K562 (cell line): ENCODE measurements around the gene IRAG1. TPM values are rescaled to one million over a fixed set of nuclear protein-coding genes. Genes with fewer than 3 reads are reported as not detected.

Experiments
- ATAC-seq: fragments of 200-7000 bp; cut with Tn5 transposase; 3 replicates; pipeline ENCODE4 v1.9.1; 2020; ENCODE audit warnings: moderate library complexity
- BruUV-seq: library from RNA; stranded (reverse); fragments of 400-500 nt; replicated peaks from 2 replicates; lab custom pipeline; 2021; lab: Mats Ljungman, UMichigan
- CTCF ChIA-PET: fragments of 300-600 bp; formaldehyde crosslinking; extraction: SDS; loops from one replicate; lab custom pipeline; 2021; ENCODE audit warnings: low intra/inter-chr PET ratio; lab: Yijun Ruan, JAX
- POLR2A ChIA-PET: fragments of 300-600, 350-650 bp; sonication (Branson Sonifier 250); formaldehyde crosslinking; extraction: SDS; loops from one replicate; lab custom pipeline; 2021; ENCODE audit warnings: antibody characterized with exemption, inconsistent platforms; lab: Yijun Ruan, JAX
- DNase-seq, 4 experiments: peaks; one replicate each; pipeline versions ENCODE4 v3.0.0 to v3.0.0-alpha.2; 2011 to 2018; ENCODE audit warnings: low spot score in 3 of 4, mixed read lengths in 3 of 4; ENCODE audit errors: extremely low read depth in 1 of 4
- FAIRE-seq: peaks from 2 replicates; lab custom pipeline; 2011; peaks lifted over from hg19 to GRCh38; lab: Jason Lieb, UNC
- H2AFZ ChIP-seq: 2 replicates; pipeline ENCODE4 v1.6.0; 2011; ENCODE audit warnings: low read depth, low read length, control low read depth, inconsistent platforms
- H3K27ac ChIP-seq: fragments of 200-600 bp; 3 replicates; pipeline ENCODE4 v1.8.0; 2011; ENCODE audit warnings: low read depth, mild to moderate bottlenecking, control low read depth, inconsistent platforms, low read length, moderate library complexity, mixed read lengths; ENCODE audit errors: extremely low read depth
- H3K27me3 ChIP-seq, 2 experiments: fragments of 300-600 bp in 1 of 2; 2 replicates in 1 of 2; 3 replicates in 1 of 2; pipeline versions ENCODE4 v1.6.0 to v1.8.0; 2011; ENCODE audit warnings: inconsistent platforms in 2 of 2, low read length in 2 of 2, mild to moderate bottlenecking in 1 of 2, mixed read lengths in 1 of 2, moderate library complexity in 1 of 2; ENCODE audit not compliant: control insufficient read depth in 2 of 2, insufficient read depth in 2 of 2
- H3K36me3 ChIP-seq: fragments of 300-600 bp; 3 replicates; pipeline ENCODE4 v1.8.0; 2011; ENCODE audit warnings: mild to moderate bottlenecking, low read length, inconsistent platforms; ENCODE audit not compliant: control insufficient read depth, insufficient read depth
- H3K4me1 ChIP-seq, 2 experiments: fragments of 200-600 bp in 1 of 2; replicated peaks in 1 of 2; 2 replicates in 1 of 2; 3 replicates in 1 of 2; pipeline versions ENCODE4 v1.5.1 to v1.8.0; 2011; ENCODE audit warnings: inconsistent platforms in 2 of 2, low read length in 2 of 2, mild to moderate bottlenecking in 1 of 2, mixed read lengths in 1 of 2, moderate library complexity in 1 of 2; ENCODE audit not compliant: control insufficient read depth in 2 of 2, insufficient read depth in 2 of 2
- H3K4me2 ChIP-seq: 2 replicates; pipeline ENCODE4 v1.6.1; 2011; ENCODE audit warnings: low read length, control low read depth, inconsistent platforms, mixed read lengths; ENCODE audit not compliant: insufficient read depth
- H3K4me3 ChIP-seq: fragments of 200-600 bp; sonication (generic), shearing (Covaris generic); 2 replicates; pipeline ENCODE4 v1.5.1; 2016; ENCODE audit warnings: control low read depth, inconsistent platforms
- H3K79me2 ChIP-seq: fragments of 200-600 bp; 3 replicates; pipeline ENCODE4 v1.8.0; 2011; ENCODE audit warnings: low read length, inconsistent platforms; ENCODE audit not compliant: control insufficient read depth, insufficient read depth
- H3K9ac ChIP-seq, 2 experiments: 2 replicates each; pipeline versions ENCODE4 v1.6.0 to v1.6.1; 2011; ENCODE audit warnings: low read depth in 2 of 2, low read length in 2 of 2, control low read depth in 1 of 2, inconsistent platforms in 1 of 2, mild to moderate bottlenecking in 1 of 2, mixed read lengths in 1 of 2; ENCODE audit not compliant: insufficient read depth in 1 of 2
- H3K9me1 ChIP-seq: one replicate; pipeline ENCODE4 v1.6.0; 2011; ENCODE audit warnings: inconsistent platforms, mild to moderate bottlenecking, low read length, moderate library complexity; ENCODE audit not compliant: control insufficient read depth, insufficient read depth
- H3K9me3 ChIP-seq: replicated peaks from 2 replicates; pipeline ENCODE4 v1.5.1; 2011; ENCODE audit warnings: low read depth, low read length, inconsistent platforms; ENCODE audit not compliant: control insufficient read depth, insufficient read depth
- H4K20me1 ChIP-seq: replicated peaks from 2 replicates; pipeline ENCODE4 v1.6.1; 2011; ENCODE audit warnings: low read length, inconsistent platforms, mixed read lengths; ENCODE audit not compliant: control insufficient read depth, insufficient read depth
- DPF2 ChIP-seq: fragments of 450-650 bp; IDR thresholded peaks from 2 replicates; pipeline ENCODE4 v1.6.1; 2016
- EGR1 ChIP-seq: fragments of 450-650 bp; conservative IDR thresholded peaks from 2 replicates; pipeline ENCODE4 v1.6.1; 2017; ENCODE audit warnings: mild to moderate bottlenecking
- MCM2 ChIP-seq: fragments of 450-650 bp; IDR thresholded peaks from 2 replicates; pipeline ENCODE4 v1.6.1; 2017; ENCODE audit warnings: low read depth, mild to moderate bottlenecking
- NONO ChIP-seq, 2 experiments: fragments of 200-400 bp in 1 of 2; fragments of 450-650 bp in 1 of 2; formaldehyde crosslinking in 1 of 2; IDR thresholded peaks; 2 replicates each; pipeline ENCODE4 v1.6.1; 2017; ENCODE audit warnings: low read depth in 2 of 2, mild to moderate bottlenecking in 2 of 2, moderate library complexity in 2 of 2, low read length in 1 of 2
- RBFOX2 ChIP-seq: fragments of 200-400 bp; formaldehyde crosslinking; IDR thresholded peaks from 2 replicates; pipeline ENCODE4 v1.6.1; 2017; ENCODE audit warnings: low read depth, mild to moderate bottlenecking, low read length, moderate library complexity
- SRSF7 ChIP-seq: fragments of 200-400 bp; formaldehyde crosslinking; optimal IDR thresholded peaks from 2 replicates; pipeline ENCODE3; 2017; ENCODE audit warnings: mild to moderate bottlenecking, low read depth, low read length
- TEAD4 ChIP-seq, 2 experiments: sonication (generic) in 1 of 2; formaldehyde crosslinking in 1 of 2; IDR thresholded peaks; 2 replicates each; pipeline versions ENCODE4 v1.6.1 to v1.8.0; 2012 to 2022; ENCODE audit warnings: borderline replicate concordance in 1 of 2, inconsistent platforms in 1 of 2, low read length in 1 of 2, mild to moderate bottlenecking in 1 of 2, missing genetic modification reagents in 1 of 2
- YY1 ChIP-seq, 3 experiments: IDR thresholded peaks; 2 replicates each; pipeline ENCODE4 v1.6.1; 2011; ENCODE audit warnings: low read length in 2 of 3, mild to moderate bottlenecking in 2 of 3, moderate library complexity in 2 of 3, borderline replicate concordance in 1 of 3, control low read depth in 1 of 3, low read depth in 1 of 3; ENCODE audit not compliant: insufficient read depth in 3 of 3, insufficient replicate concordance in 2 of 3, control insufficient read depth in 1 of 3, insufficient read length in 1 of 3; ENCODE audit errors: extremely low read depth in 1 of 3
- ZBTB34 ChIP-seq: fragments of 250-450 bp; sonication (Bioruptor Pico); IDR thresholded peaks from 2 replicates; pipeline ENCODE4 v1.8.0; 2021; ENCODE audit warnings: mild to moderate bottlenecking, moderate library complexity
- ZNF175 ChIP-seq: fragments of 200-800 bp; sonication (Bioruptor generic); IDR thresholded peaks from 2 replicates; pipeline ENCODE4 v1.6.1; 2016; ENCODE audit warnings: low read depth, mild to moderate bottlenecking, missing genetic modification characterization, missing compliant biosample characterization
- ZNF280B ChIP-seq: fragments of 250-450 bp; sonication (Bioruptor Pico); IDR thresholded peaks from 2 replicates; pipeline ENCODE4 v1.5.1; 2021; ENCODE audit warnings: mild to moderate bottlenecking
- WGBS: fragments of 100-300 bp; shearing (Covaris generic); methylation state at CpG from one replicate; pipeline ENCODE4 v1.1.6; 2016; ENCODE audit warnings: low coverage, mixed read lengths; ENCODE audit not compliant: insufficient coverage; ENCODE audit errors: missing lambda C conversion rate; 5-methylcytosine and 5-hydroxymethylcytosine counted together
- in situ Hi-C: fragments of 300-500 bp; cut with MboI; formaldehyde crosslinking; loops from 4 replicates; pipeline ENCODE4 v1.15.0; 2018; ENCODE audit warnings: inconsistent platforms, mixed read lengths
- intact Hi-C: fragments of 100-400 bp; cut with micrococcal nuclease; formaldehyde crosslinking; loops from 2 replicates; pipeline ENCODE4 v1.14.2; 2022
- polyA plus RNA-seq, 8 experiments: library from polyadenylated mRNA; depleted of rRNA in 4 of 8; stranded (reverse) in 5 of 8; unstranded in 3 of 8; fragments of >200 nt; fragmentation: Nextera tagmentation in 2 of 8; fragmentation: Illumina TruSeq in 1 of 8; extraction: Ambion mirVana in 2 of 8; extraction: Trizol in 1 of 8; gene quantifications; 2 replicates each; pipeline versions ENCODE4 v1.2.1 to v1.2.3, GENCODE V29; 2011 to 2014; ENCODE audit warnings: inconsistent platforms in 1 of 8, missing spikeins in 1 of 8
- total RNA-seq, 7 experiments: library from RNA; depleted of rRNA in 6 of 7; stranded (reverse); fragments of >200 nt in 6 of 7; fragmentation: Illumina TruSeq in 2 of 7; extraction: Trizol in 2 of 7; gene quantifications; 2 replicates each; pipeline versions ENCODE4 v1.2.1 to v1.2.3, GENCODE V29; 2011 to 2021; ENCODE audit warnings: low replicate concordance in 1 of 7

The IRAG1 gene
- total and polyA plus RNA-seq, 9 of the 15 experiments (the other 6 are each of a cell fraction or from before 2014, with no cell fraction given), result 0.01 to 0.22 (median 0.09) TPM; not detected in 1

GRCh38 chr11:10727146-10727851 is 33.7 kb upstream of the IRAG1 start:
- Histone ChIP-seq H3K79me2 (no peaks in the 10 kb centered on the region), H4K20me1 (no peaks in the 10 kb centered on the region), H3K9ac (no peak overlapping the region), H3K36me3 (no peaks in the 10 kb centered on the region), H3K27ac (no peak overlapping the region), H3K27me3 (no peaks in the 10 kb centered on the region; a peak in 1 of 5 replicates), H3K4me2 (no peak overlapping the region), H3K4me3 (no peak overlapping the region), H2AFZ (peak overlapping the region; percentile 35; the same call in 1 of the 2 replicates), H3K9me3 (no peaks in the 10 kb centered on the region), H3K4me1 (peaks cover 0 to 6% of the 10 kb centered on the region in 2 experiments; a peak in 4 of 5 replicates), H3K9me1 (no peaks in the 10 kb centered on the region)
- intact Hi-C loops (no loop called here), in situ Hi-C loops (loop anchor here (5.0 to 25.0 kb wide), 3 partner anchors 105 to 515 kb away; no protein-coding TSS in a partner anchor)
- CTCF ChIA-PET, result no interaction called here
- ATAC-seq, result no peak
- 4% methylated on average over 4 of the region's 4 CpGs for WGBS
- DNase-seq, result no peak
- POLR2A ChIA-PET, result interaction anchor here (0.8 to 1.0 kb wide), 2 partner anchors 101 to 287 kb away, joined by 3 to 4 read pairs; no protein-coding TSS in a partner anchor
- BruUV-seq, result no TSS peak
- FAIRE-seq, result no peak
- no peak for TF ChIP-seq YY1 (IDR thresholded peaks at IDR 0.05; ENCODE audit: borderline replicate concordance in 1 of 3, control insufficient read depth in 1 of 3, extremely low read depth in 1 of 3, insufficient read depth in 3 of 3, insufficient read length in 1 of 3, insufficient replicate concordance in 2 of 3, low read depth in 1 of 3, low read length in 2 of 3)
- no peak for TF ChIP-seq DPF2
- TF ChIP-seq ZNF280B (CRISPR knock-in tag), result no peak
- no peak for TF ChIP-seq RBFOX2
- TF ChIP-seq EGR1, result peak; percentile 88
- TF ChIP-seq TEAD4 (IDR thresholded peaks at IDR 0.05; ENCODE audit: low read length), result 0 out of 2 replicates have a peak, but pooled peaks have one; percentile 22
- TF ChIP-seq TEAD4 (CRISPR knock-in tag; IDR thresholded peaks at IDR 0.05; ENCODE audit: borderline replicate concordance), result no peak
- TF ChIP-seq ZNF175, result no peak
- no peak for TF ChIP-seq ZBTB34 (CRISPR knock-in tag)
- TF ChIP-seq MCM2, result no peak
- TF ChIP-seq NONO (IDR thresholded peaks at IDR 0.05; ENCODE audit: low read depth in 2 of 2, low read length in 1 of 2), result no peak
- TF ChIP-seq SRSF7, result no peak
